T-helper 2 cell treated with Interferon-gamma antibody and Interleukin-4, amounts not matched to agents 5 μg/mL and 100 μg/mL, for 36 hours (primary cell): ENCODE measurements around the gene CD44.

Source experiments
- DNase-seq: peaks from one replicate; pipeline ENCODE4 v3.0.0; 2021; ENCODE audit warnings: low spot score
- H3K27ac Mint-ChIP-seq: one replicate; pipeline ENCODE4 v1.8.0; 2021; ENCODE audit warnings: mild to moderate bottlenecking, mixed read lengths
- H3K27me3 Mint-ChIP-seq: one replicate; pipeline ENCODE4 v1.8.0; 2021; ENCODE audit warnings: low read depth, mixed read lengths
- H3K36me3 Mint-ChIP-seq: one replicate; pipeline ENCODE4 v1.8.0; 2021; ENCODE audit warnings: low read depth, mixed read lengths
- H3K4me1 Mint-ChIP-seq: one replicate; pipeline ENCODE4 v1.8.0; 2021; ENCODE audit warnings: low read depth, mixed read lengths
- H3K4me3 Mint-ChIP-seq: one replicate; pipeline ENCODE4 v1.8.0; 2022; ENCODE audit warnings: mild to moderate bottlenecking, moderate library complexity, mixed read lengths
- H3K9me3 Mint-ChIP-seq: one replicate; pipeline ENCODE4 v1.8.0; 2021; ENCODE audit warnings: mixed read lengths

Gene CD44

GRCh38 chr11:35150454-35150853 lies 11.5 kb downstream of the CD44 start:
- H3K4me3 Mint-ChIP-seq: no peak overlapping the region
- H3K9me3 Mint-ChIP-seq: peaks cover 4% of the 10 kb centered on the region
- H3K27ac Mint-ChIP-seq: peak overlapping the region; percentile 5
- no peak for DNase-seq
- no peaks in the 10 kb centered on the region for H3K27me3 Mint-ChIP-seq
- H3K4me1 Mint-ChIP-seq: peaks cover 70% of the 10 kb centered on the region
- H3K36me3 Mint-ChIP-seq: peaks cover 90% of the 10 kb centered on the region

GRCh38 chr11:35151241-35151640 lies 12.3 kb downstream of the CD44 start:
- peaks cover 4% of the 10 kb centered on the region for H3K9me3 Mint-ChIP-seq
- peak overlapping the region; percentile 5 for H3K27ac Mint-ChIP-seq
- peaks cover 66% of the 10 kb centered on the region for H3K4me1 Mint-ChIP-seq
- H3K4me3 Mint-ChIP-seq: no peak overlapping the region
- H3K27me3 Mint-ChIP-seq: no peaks in the 10 kb centered on the region
- no peak for DNase-seq
- H3K36me3 Mint-ChIP-seq: peaks cover 87% of the 10 kb centered on the region

- Mint-ChIP-seq H3K4me1 (peaks cover 65% of the 10 kb centered on the region), H3K36me3 (peaks cover 82% of the 10 kb centered on the region), H3K27me3 (no peaks in the 10 kb centered on the region), H3K4me3 (no peak overlapping the region), H3K9me3 (peaks cover 4% of the 10 kb centered on the region), H3K27ac (no peak overlapping the region)
- no peak for DNase-seq
These were observed 12.8 kb downstream of the CD44 start for GRCh38 chr11:35151683-35152280.

- peaks cover 4% of the 10 kb centered on the region for H3K9me3 Mint-ChIP-seq
- H3K4me1 Mint-ChIP-seq: peaks cover 65% of the 10 kb centered on the region
- no peak for DNase-seq
- peaks cover 75% of the 10 kb centered on the region for H3K36me3 Mint-ChIP-seq
- H3K27me3 Mint-ChIP-seq: no peaks in the 10 kb centered on the region
- no peak overlapping the region for H3K4me3 Mint-ChIP-seq
- no peak overlapping the region for H3K27ac Mint-ChIP-seq
These were observed 13.6 kb downstream of the CD44 start for GRCh38 chr11:35152575-35152974.

- no peak for DNase-seq
- Mint-ChIP-seq H3K27me3 (no peaks in the 10 kb centered on the region), H3K9me3 (peaks cover 4% of the 10 kb centered on the region), H3K36me3 (peaks cover 70% of the 10 kb centered on the region), H3K27ac (no peak overlapping the region), H3K4me3 (no peak overlapping the region), H3K4me1 (peaks cover 68% of the 10 kb centered on the region)
These were observed 14.3 kb downstream of the CD44 start for GRCh38 chr11:35153280-35153679.

GRCh38 chr11:35154952-35155351 lies 16.0 kb downstream of the CD44 start:
- H3K4me1 Mint-ChIP-seq: peaks cover 72% of the 10 kb centered on the region
- no peaks in the 10 kb centered on the region for H3K27me3 Mint-ChIP-seq
- peak overlapping the region; percentile 16 for H3K4me3 Mint-ChIP-seq
- H3K9me3 Mint-ChIP-seq: no peaks in the 10 kb centered on the region
- DNase-seq: no peak
- H3K36me3 Mint-ChIP-seq: peaks cover 62% of the 10 kb centered on the region
- no peak overlapping the region for H3K27ac Mint-ChIP-seq

- DNase-seq: no peak
- Mint-ChIP-seq H3K4me3 (no peak overlapping the region), H3K36me3 (peaks cover 64% of the 10 kb centered on the region), H3K9me3 (no peaks in the 10 kb centered on the region), H3K4me1 (peaks cover 79% of the 10 kb centered on the region), H3K27me3 (no peaks in the 10 kb centered on the region), H3K27ac (no peak overlapping the region)
These were observed 16.7 kb downstream of the CD44 start for GRCh38 chr11:35155677-35156076.

- Mint-ChIP-seq H3K9me3 (no peaks in the 10 kb centered on the region), H3K36me3 (peaks cover 62% of the 10 kb centered on the region), H3K27me3 (no peaks in the 10 kb centered on the region), H3K27ac (no peak overlapping the region), H3K4me3 (no peak overlapping the region), H3K4me1 (peaks cover 88% of the 10 kb centered on the region)
- DNase-seq: no peak
These were observed 19.1 kb downstream of the CD44 start for GRCh38 chr11:35157814-35158700.

GRCh38 chr11:35158701-35159510 lies 19.9 kb downstream of the CD44 start:
- Mint-ChIP-seq H3K4me1 (peaks cover 89% of the 10 kb centered on the region), H3K4me3 (no peak overlapping the region), H3K9me3 (no peaks in the 10 kb centered on the region), H3K36me3 (peaks cover 58% of the 10 kb centered on the region), H3K27me3 (no peaks in the 10 kb centered on the region), H3K27ac (no peak overlapping the region)
- DNase-seq: no peak

- DNase-seq: no peak
- H3K4me3 Mint-ChIP-seq: peak overlapping the region; percentile 4
- H3K4me1 Mint-ChIP-seq: peaks cover 88% of the 10 kb centered on the region
- H3K27me3 Mint-ChIP-seq: no peaks in the 10 kb centered on the region
- H3K9me3 Mint-ChIP-seq: no peaks in the 10 kb centered on the region
- peak overlapping the region; percentile 38 for H3K27ac Mint-ChIP-seq
- peaks cover 51% of the 10 kb centered on the region for H3K36me3 Mint-ChIP-seq
These were observed 21.4 kb downstream of the CD44 start for GRCh38 chr11:35160246-35160824.

GRCh38 chr11:35160902-35161597 lies 22.1 kb downstream of the CD44 start:
- H3K4me1 Mint-ChIP-seq: peaks cover 89% of the 10 kb centered on the region
- no peak overlapping the region for H3K4me3 Mint-ChIP-seq
- peaks cover 46% of the 10 kb centered on the region for H3K36me3 Mint-ChIP-seq
- peak overlapping the region; percentile 38 for H3K27ac Mint-ChIP-seq
- no peaks in the 10 kb centered on the region for H3K27me3 Mint-ChIP-seq
- H3K9me3 Mint-ChIP-seq: no peaks in the 10 kb centered on the region
- DNase-seq: no peak

- Mint-ChIP-seq H3K9me3 (no peaks in the 10 kb centered on the region), H3K27me3 (no peaks in the 10 kb centered on the region), H3K4me1 (peaks cover 95% of the 10 kb centered on the region), H3K4me3 (no peak overlapping the region), H3K27ac (no peak overlapping the region), H3K36me3 (peaks cover 48% of the 10 kb centered on the region)
- DNase-seq: no peak
These were observed 23.8 kb downstream of the CD44 start for GRCh38 chr11:35162745-35163144.

- H3K9me3 Mint-ChIP-seq: no peaks in the 10 kb centered on the region
- no peak for DNase-seq
- H3K27ac Mint-ChIP-seq: no peak overlapping the region
- no peak overlapping the region for H3K4me3 Mint-ChIP-seq
- H3K27me3 Mint-ChIP-seq: no peaks in the 10 kb centered on the region
- H3K4me1 Mint-ChIP-seq: peaks cover 93% of the 10 kb centered on the region
- H3K36me3 Mint-ChIP-seq: peaks cover 50% of the 10 kb centered on the region
These were observed 24.2 kb downstream of the CD44 start for GRCh38 chr11:35163209-35163608.
